ENCODE measurements around the gene DTNBP1.
A peak's percentile ranks its signal among the peaks of the same experiment; 100 is the strongest.

The DTNBP1 gene

GRCh38 chr6:15662326-15663129, at the start of gene DTNBP1:
DTNBP1 (minus strand) TSS chr6:15663028; CDS start chr6:15662869, 159 bp downstream.
- peak; percentile 49 for DNase-seq (ENCODE audit: low read depth)
- no peak for TF ChIP-seq CTCF (IDR thresholded peaks at IDR 0.05; ENCODE audit: low read depth, low read length, missing control alignments)
- H3K4me3 ChIP-seq (ENCODE audit: low read depth, low read length), result peak within 1 kb of the TSS; percentile 71

GRCh38 chr6:15709651-15710269, 46.9 kb upstream of the DTNBP1 start:
- H3K4me3 ChIP-seq (ENCODE audit: low read depth, low read length), result no peak overlapping the region
- TF ChIP-seq CTCF (IDR thresholded peaks at IDR 0.05; ENCODE audit: low read depth, low read length, missing control alignments), result no peak

GRCh38 chr6:15708231-15708630, 45.4 kb upstream of the DTNBP1 start:
- no peak for TF ChIP-seq CTCF (IDR thresholded peaks at IDR 0.05; ENCODE audit: low read depth, low read length, missing control alignments)
- DNase-seq (ENCODE audit: low read depth), result no peak
- no peak overlapping the region for H3K4me3 ChIP-seq (ENCODE audit: low read depth, low read length)

More at GRCh38 chr6:15709651-15710269, 46.9 kb upstream of the DTNBP1 start:
- no peak for DNase-seq (ENCODE audit: low read depth)

GRCh38 chr6:15705981-15706380, 43.2 kb upstream of the DTNBP1 start:
- DNase-seq (ENCODE audit: low read depth), result no peak
- H3K4me3 ChIP-seq (ENCODE audit: low read depth, low read length), result no peak overlapping the region
- no peak for TF ChIP-seq CTCF (IDR thresholded peaks at IDR 0.05; ENCODE audit: low read depth, low read length, missing control alignments)

GRCh38 chr6:15698471-15698870, 35.6 kb upstream of the DTNBP1 start:
- DNase-seq (ENCODE audit: low read depth), result no peak
- no peak for TF ChIP-seq CTCF (IDR thresholded peaks at IDR 0.05; ENCODE audit: low read depth, low read length, missing control alignments)
- no peak overlapping the region for H3K4me3 ChIP-seq (ENCODE audit: low read depth, low read length)

GRCh38 chr6:15697895-15698294, 35.1 kb upstream of the DTNBP1 start:
- no peak for TF ChIP-seq CTCF (IDR thresholded peaks at IDR 0.05; ENCODE audit: low read depth, low read length, missing control alignments)
- no peak overlapping the region for H3K4me3 ChIP-seq (ENCODE audit: low read depth, low read length)
- DNase-seq (ENCODE audit: low read depth), result no peak

Measured in GM12864 (cell line).